Peyer's patch (tissue), 4 donors: ENCODE results near the gene FMOD.

ENCODE experiments used
- POLR2A ChIP-seq, 2 donors: fragments of 450-650 bp; IDR thresholded peaks; one replicate each; pipeline ENCODE4 v1.5.1; 2017; ENCODE audit warnings: antibody characterized with exemption in 2 of 2, mild to moderate bottlenecking in 2 of 2, moderate library complexity in 2 of 2
- TF ChIP-seq, protein P1 (sequence below), 6 experiments: fragments of 450-650 bp in 4 of 6; fragments of 200-600 bp in 2 of 6; sonication (generic) in 1 of 6; IDR thresholded peaks; one replicate each; pipeline ENCODE4 v1.5.1; 2017 to 2019; ENCODE audit warnings: antibody characterized with exemption in 6 of 6, mild to moderate bottlenecking in 3 of 6, moderate library complexity in 1 of 6

DNA sequence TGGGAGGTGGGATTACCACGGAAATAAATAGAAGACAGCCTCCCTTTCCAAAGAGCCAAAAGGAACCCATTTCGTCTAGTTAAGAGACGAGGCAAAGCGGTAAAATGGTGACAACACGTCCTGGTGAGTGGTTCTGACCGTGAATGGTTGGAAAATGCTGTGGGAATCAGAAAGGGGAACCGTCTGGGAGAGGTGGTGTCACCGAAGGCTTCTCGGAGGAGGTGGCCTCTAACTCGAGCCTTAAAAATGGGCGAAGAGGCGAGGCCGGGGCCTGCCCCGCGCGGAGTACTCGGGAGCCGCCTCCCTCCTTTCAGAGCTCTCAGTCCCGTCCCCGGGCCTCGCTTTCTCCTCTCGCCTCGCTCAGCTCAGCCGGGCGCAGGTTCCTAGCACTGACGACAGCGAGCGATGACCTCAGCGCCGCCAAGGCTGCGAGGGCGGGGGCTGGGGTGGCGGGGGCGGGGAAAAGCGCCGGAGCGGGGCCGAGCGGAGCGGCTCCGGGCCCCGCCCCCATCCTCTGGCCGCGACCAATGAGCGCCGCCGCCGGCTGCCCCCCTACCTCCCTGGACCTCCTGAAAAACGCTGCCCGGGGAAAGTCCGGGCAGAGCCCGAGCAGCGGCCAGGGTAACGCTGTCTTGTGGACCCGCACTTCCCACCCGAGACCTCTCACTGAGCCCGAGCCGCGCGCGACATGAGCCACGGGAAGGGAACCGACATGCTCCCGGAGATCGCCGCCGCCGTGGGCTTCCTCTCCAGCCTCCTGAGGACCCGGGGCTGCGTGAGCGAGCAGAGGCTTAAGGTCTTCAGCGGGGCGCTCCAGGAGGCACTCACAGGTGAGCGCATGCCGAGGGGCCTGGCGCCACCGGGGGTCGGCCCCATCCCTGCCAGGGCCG lies 45.8 kb downstream of the FMOD start, which contains the start of gene BTG2:
- peak; percentile 99 to 100 for TF ChIP-seq POLR2A (IDR thresholded peaks at IDR 0.05)
- TF ChIP-seq, protein P1, sequence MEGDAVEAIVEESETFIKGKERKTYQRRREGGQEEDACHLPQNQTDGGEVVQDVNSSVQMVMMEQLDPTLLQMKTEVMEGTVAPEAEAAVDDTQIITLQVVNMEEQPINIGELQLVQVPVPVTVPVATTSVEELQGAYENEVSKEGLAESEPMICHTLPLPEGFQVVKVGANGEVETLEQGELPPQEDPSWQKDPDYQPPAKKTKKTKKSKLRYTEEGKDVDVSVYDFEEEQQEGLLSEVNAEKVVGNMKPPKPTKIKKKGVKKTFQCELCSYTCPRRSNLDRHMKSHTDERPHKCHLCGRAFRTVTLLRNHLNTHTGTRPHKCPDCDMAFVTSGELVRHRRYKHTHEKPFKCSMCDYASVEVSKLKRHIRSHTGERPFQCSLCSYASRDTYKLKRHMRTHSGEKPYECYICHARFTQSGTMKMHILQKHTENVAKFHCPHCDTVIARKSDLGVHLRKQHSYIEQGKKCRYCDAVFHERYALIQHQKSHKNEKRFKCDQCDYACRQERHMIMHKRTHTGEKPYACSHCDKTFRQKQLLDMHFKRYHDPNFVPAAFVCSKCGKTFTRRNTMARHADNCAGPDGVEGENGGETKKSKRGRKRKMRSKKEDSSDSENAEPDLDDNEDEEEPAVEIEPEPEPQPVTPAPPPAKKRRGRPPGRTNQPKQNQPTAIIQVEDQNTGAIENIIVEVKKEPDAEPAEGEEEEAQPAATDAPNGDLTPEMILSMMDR (IDR thresholded peaks at IDR 0.05), result no peak
